Muscle layer of duodenum (tissue), 2 donors: ENCODE results near the gene IL1RAPL1.

Experiments
- H3K27ac ChIP-seq: one replicate; pipeline ENCODE4 v1.7.0; 2013; ENCODE audit warnings: mild to moderate bottlenecking, low read length
- H3K27me3 ChIP-seq: one replicate; pipeline ENCODE4 v1.7.0; 2013; ENCODE audit warnings: low read depth, mild to moderate bottlenecking, control low read depth, low read length
- H3K36me3 ChIP-seq, 2 donors: one replicate each; pipeline ENCODE4 v1.7.0; 2013; ENCODE audit warnings: low read length in 2 of 2, control low read depth in 1 of 2, mild to moderate bottlenecking in 1 of 2; ENCODE audit not compliant: insufficient read depth in 2 of 2, control insufficient read depth in 1 of 2
- H3K4me1 ChIP-seq, 2 donors: one replicate each; pipeline ENCODE4 v1.7.0; 2013; ENCODE audit warnings: low read length in 2 of 2, mild to moderate bottlenecking in 2 of 2, control low read depth in 1 of 2, moderate library complexity in 1 of 2; ENCODE audit not compliant: insufficient read depth in 2 of 2, control insufficient read depth in 1 of 2
- H3K4me3 ChIP-seq, 2 donors: one replicate each; pipeline ENCODE4 v1.7.0; 2013; ENCODE audit warnings: low read length in 2 of 2, low read depth in 1 of 2, mild to moderate bottlenecking in 1 of 2
- H3K9me3 ChIP-seq, 2 donors: one replicate each; pipeline ENCODE4 v1.7.0; 2013; ENCODE audit warnings: low read length in 2 of 2, control low read depth in 1 of 2, mild to moderate bottlenecking in 1 of 2; ENCODE audit not compliant: control insufficient read depth in 1 of 2
- donor health status: healthy.

IL1RAPL1 gene

GRCh38 chrX:28586981-28587551, at the start of gene IL1RAPL1:
IL1RAPL1 (plus strand) TSS chrX:28587446.
- Histone ChIP-seq H3K36me3 (no peaks in the 10 kb centered on the region), H3K4me1 (no peaks in the 10 kb centered on the region), H3K27me3 (no peaks in the 10 kb centered on the region), H3K9me3 (no peaks in the 10 kb centered on the region), H3K4me3 (peak within 1 kb of the TSS; percentile 56 to 58), H3K27ac (no peak within 1 kb of the TSS)

- no peak overlapping the region for H3K4me3 ChIP-seq
- H3K27ac ChIP-seq = no peak overlapping the region
- H3K9me3 ChIP-seq = no peaks in the 10 kb centered on the region
- no peaks in the 10 kb centered on the region for H3K27me3 ChIP-seq
- H3K36me3 ChIP-seq = no peaks in the 10 kb centered on the region
- no peaks in the 10 kb centered on the region for H3K4me1 ChIP-seq
Measured at GRCh38 chrX:28542791-28543190, 44.5 kb upstream of the IL1RAPL1 start.

- Histone ChIP-seq H3K4me3 (no peak overlapping the region), H3K27me3 (no peaks in the 10 kb centered on the region)
Measured at GRCh38 chrX:28549838-28550237, 37.4 kb upstream of the IL1RAPL1 start.

GRCh38 chrX:28550331-28550872, 36.8 kb upstream of the IL1RAPL1 start:
- Histone ChIP-seq H3K36me3 (no peaks in the 10 kb centered on the region), H3K4me1 (no peaks in the 10 kb centered on the region), H3K27ac (no peak overlapping the region), H3K4me3 (no peak overlapping the region), H3K9me3 (no peaks in the 10 kb centered on the region), H3K27me3 (no peaks in the 10 kb centered on the region)

More at GRCh38 chrX:28549838-28550237, 37.4 kb upstream of the IL1RAPL1 start:
- Histone ChIP-seq H3K27ac (no peak overlapping the region), H3K36me3 (no peaks in the 10 kb centered on the region), H3K4me1 (no peaks in the 10 kb centered on the region), H3K9me3 (no peaks in the 10 kb centered on the region)

- H3K36me3 ChIP-seq = no peaks in the 10 kb centered on the region
- H3K4me3 ChIP-seq = no peak overlapping the region
- no peaks in the 10 kb centered on the region for H3K9me3 ChIP-seq
- H3K4me1 ChIP-seq = no peaks in the 10 kb centered on the region
- no peaks in the 10 kb centered on the region for H3K27me3 ChIP-seq
- no peak overlapping the region for H3K27ac ChIP-seq
Measured at GRCh38 chrX:28552322-28552721, 34.9 kb upstream of the IL1RAPL1 start.

GRCh38 chrX:28552882-28553829, 34.1 kb upstream of the IL1RAPL1 start:
- H3K9me3 ChIP-seq = no peaks in the 10 kb centered on the region

GRCh38 chrX:28576117-28576516, 11.1 kb upstream of the IL1RAPL1 start:
- no peaks in the 10 kb centered on the region for H3K4me1 ChIP-seq
- no peaks in the 10 kb centered on the region for H3K9me3 ChIP-seq
- H3K27me3 ChIP-seq = no peaks in the 10 kb centered on the region
- H3K27ac ChIP-seq = no peak overlapping the region
- no peak overlapping the region for H3K4me3 ChIP-seq
- no peaks in the 10 kb centered on the region for H3K36me3 ChIP-seq

More at GRCh38 chrX:28552882-28553829, 34.1 kb upstream of the IL1RAPL1 start:
- Histone ChIP-seq H3K4me3 (no peak overlapping the region), H3K27ac (no peak overlapping the region), H3K4me1 (no peaks in the 10 kb centered on the region), H3K36me3 (no peaks in the 10 kb centered on the region), H3K27me3 (no peaks in the 10 kb centered on the region)

GRCh38 chrX:28581522-28581921, 5.7 kb upstream of the IL1RAPL1 start:
- no peaks in the 10 kb centered on the region for H3K9me3 ChIP-seq
- H3K27ac ChIP-seq = no peak overlapping the region
- no peaks in the 10 kb centered on the region for H3K27me3 ChIP-seq
- no peak overlapping the region for H3K4me3 ChIP-seq
- no peaks in the 10 kb centered on the region for H3K4me1 ChIP-seq
- H3K36me3 ChIP-seq = no peaks in the 10 kb centered on the region

GRCh38 chrX:28582511-28582910, 4.7 kb upstream of the IL1RAPL1 start:
- Histone ChIP-seq H3K9me3 (no peaks in the 10 kb centered on the region), H3K4me3 (no peak overlapping the region), H3K27me3 (no peaks in the 10 kb centered on the region)

GRCh38 chrX:28584025-28584424, 3.2 kb upstream of the IL1RAPL1 start:
- H3K27ac ChIP-seq = no peak overlapping the region
- H3K36me3 ChIP-seq = no peaks in the 10 kb centered on the region
- H3K27me3 ChIP-seq = no peaks in the 10 kb centered on the region
- H3K4me3 ChIP-seq = no peak overlapping the region
- no peaks in the 10 kb centered on the region for H3K4me1 ChIP-seq
- H3K9me3 ChIP-seq = no peaks in the 10 kb centered on the region

More at GRCh38 chrX:28582511-28582910, 4.7 kb upstream of the IL1RAPL1 start:
- Histone ChIP-seq H3K36me3 (no peaks in the 10 kb centered on the region), H3K27ac (no peak overlapping the region), H3K4me1 (no peaks in the 10 kb centered on the region)

GRCh38 chrX:28585767-28586166, 1.5 kb upstream of the IL1RAPL1 start:
- Histone ChIP-seq H3K27me3 (no peaks in the 10 kb centered on the region), H3K9me3 (no peaks in the 10 kb centered on the region), H3K4me1 (no peaks in the 10 kb centered on the region), H3K36me3 (no peaks in the 10 kb centered on the region), H3K27ac (no peak overlapping the region), H3K4me3 (peak overlapping the region in 1 of 2 donors; percentile 58)
